OCI-LY3 (cell line): ENCODE data around the gene WDPCP.

ENCODE experiments used
- EZH2phosphoT487 ChIP-seq: fragments of 200-600 bp; shearing (Covaris generic); IDR thresholded peaks from 2 replicates; pipeline ENCODE4 v1.6.1; 2018; ENCODE audit warnings: antibody characterized with exemption, mixed run types, low read depth
- TF ChIP-seq, protein P1 (sequence below): fragments of 200-600, 300-600 bp; sonication (generic); IDR thresholded peaks from 2 replicates; pipeline ENCODE4 v1.5.1; 2014; ENCODE audit warnings: antibody characterized with exemption, low read length, low read depth

DNA sequence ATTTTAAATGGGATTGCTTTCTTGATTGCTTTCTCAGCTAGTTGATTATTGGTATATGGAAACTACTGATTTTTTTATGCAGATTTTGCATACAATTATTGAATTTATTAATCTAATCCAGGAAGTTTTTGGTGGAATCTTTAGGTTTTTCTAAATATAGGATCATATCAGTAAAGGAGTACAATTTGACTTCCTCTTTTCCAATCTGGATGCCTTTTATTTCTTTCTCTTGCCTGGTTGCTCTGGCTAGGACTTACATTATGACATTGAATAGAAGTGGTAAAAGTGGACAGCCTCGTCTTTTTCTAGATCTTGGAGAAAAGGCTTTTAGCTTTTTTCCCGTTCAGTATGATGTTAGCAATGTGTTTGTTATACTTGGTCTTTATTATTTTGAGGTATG is 486.3 kb downstream of the WDPCP start:
- TF ChIP-seq, protein P1, sequence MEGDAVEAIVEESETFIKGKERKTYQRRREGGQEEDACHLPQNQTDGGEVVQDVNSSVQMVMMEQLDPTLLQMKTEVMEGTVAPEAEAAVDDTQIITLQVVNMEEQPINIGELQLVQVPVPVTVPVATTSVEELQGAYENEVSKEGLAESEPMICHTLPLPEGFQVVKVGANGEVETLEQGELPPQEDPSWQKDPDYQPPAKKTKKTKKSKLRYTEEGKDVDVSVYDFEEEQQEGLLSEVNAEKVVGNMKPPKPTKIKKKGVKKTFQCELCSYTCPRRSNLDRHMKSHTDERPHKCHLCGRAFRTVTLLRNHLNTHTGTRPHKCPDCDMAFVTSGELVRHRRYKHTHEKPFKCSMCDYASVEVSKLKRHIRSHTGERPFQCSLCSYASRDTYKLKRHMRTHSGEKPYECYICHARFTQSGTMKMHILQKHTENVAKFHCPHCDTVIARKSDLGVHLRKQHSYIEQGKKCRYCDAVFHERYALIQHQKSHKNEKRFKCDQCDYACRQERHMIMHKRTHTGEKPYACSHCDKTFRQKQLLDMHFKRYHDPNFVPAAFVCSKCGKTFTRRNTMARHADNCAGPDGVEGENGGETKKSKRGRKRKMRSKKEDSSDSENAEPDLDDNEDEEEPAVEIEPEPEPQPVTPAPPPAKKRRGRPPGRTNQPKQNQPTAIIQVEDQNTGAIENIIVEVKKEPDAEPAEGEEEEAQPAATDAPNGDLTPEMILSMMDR = no peak
- no peak for TF ChIP-seq EZH2phosphoT487
